Omental fat pad (tissue), 4 donors: Measurements from ENCODE around the gene GLRA3. TPM values are rescaled to one million over a fixed set of nuclear protein-coding genes. Genes with fewer than 3 reads are reported as not detected.

Source experiments
- ATAC-seq: fragments of 150-250 bp; one replicate; pipeline ENCODE4 v1.9.1; 2016; ENCODE audit warnings: mild to moderate bottlenecking, moderate library complexity; ENCODE audit not compliant: low FRiP score
- DNase-seq: peaks from one replicate; pipeline ENCODE4 v3.0.0-alpha.2; 2019; ENCODE audit warnings: low spot score
- CTCF ChIP-seq, 3 donors: fragments of 450-650 bp; IDR thresholded peaks; one replicate each; pipeline ENCODE4 v1.5.1; 2016 to 2017; ENCODE audit warnings: antibody characterized with exemption in 3 of 3, mild to moderate bottlenecking in 3 of 3, moderate library complexity in 2 of 3
- total RNA-seq, 4 donors: library from RNA; depleted of rRNA; stranded (reverse); fragments of >200 nt; gene quantifications; one replicate each; pipeline ENCODE4 v1.1.0, GENCODE V29; 2016

Gene GLRA3
- total RNA-seq, 4 donors from 2014 or later, result not detected

DNA sequence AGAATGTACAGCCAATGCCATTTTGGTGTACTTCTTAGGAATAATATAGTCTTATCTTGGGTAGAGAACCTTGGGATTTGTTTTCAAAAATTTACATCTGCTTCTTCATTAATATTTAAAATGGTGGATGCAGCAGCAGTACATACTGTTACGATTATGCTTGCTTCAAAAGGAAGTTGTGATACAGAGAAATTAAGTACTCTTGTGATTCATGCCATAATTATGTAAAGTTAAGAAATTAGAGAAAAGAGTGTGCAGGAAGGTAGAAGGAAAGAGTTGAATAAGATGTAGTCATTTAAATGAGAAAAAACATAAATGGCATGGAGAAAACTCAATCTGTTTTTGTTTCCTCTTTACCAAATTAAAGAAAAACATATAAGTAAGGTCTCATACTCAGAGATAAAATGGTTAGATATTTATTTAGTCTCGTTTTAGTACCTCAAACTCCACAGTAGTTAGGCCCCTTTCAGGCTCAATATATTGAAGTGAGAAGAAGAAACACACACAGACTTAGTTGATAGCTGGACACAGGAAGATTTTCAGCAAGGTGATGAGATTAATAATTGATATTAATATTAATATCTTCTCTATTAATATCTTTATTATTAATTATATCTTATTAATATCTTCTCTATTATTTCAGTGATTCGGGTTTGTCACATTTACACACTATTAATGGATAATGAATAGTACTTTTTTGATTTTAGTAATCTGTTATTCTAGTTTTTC lies 236.6 kb downstream of the GLRA3 start:
- DNase-seq, result no peak
- ATAC-seq, result no peak
- TF ChIP-seq CTCF (IDR thresholded peaks at IDR 0.05), result no peak

- ATAC-seq, result no peak
- TF ChIP-seq CTCF (IDR thresholded peaks at IDR 0.05), result no peak
- no peak for DNase-seq
Measured at GRCh38 chr4:174591243-174592021, 237.6 kb downstream of the GLRA3 start.

- DNase-seq (no peak), ATAC-seq (no peak)
- no peak for TF ChIP-seq CTCF (IDR thresholded peaks at IDR 0.05)
Measured at GRCh38 chr4:174590336-174590735, 238.7 kb downstream of the GLRA3 start.

Other genes starting within 250 kb of the GLRA3 start
- not detected for gene ADAM29, start 89.1 kb upstream of the GLRA3 start, total RNA-seq